ENCODE results near the gene SIDT1.

SIDT1 gene

DNA sequence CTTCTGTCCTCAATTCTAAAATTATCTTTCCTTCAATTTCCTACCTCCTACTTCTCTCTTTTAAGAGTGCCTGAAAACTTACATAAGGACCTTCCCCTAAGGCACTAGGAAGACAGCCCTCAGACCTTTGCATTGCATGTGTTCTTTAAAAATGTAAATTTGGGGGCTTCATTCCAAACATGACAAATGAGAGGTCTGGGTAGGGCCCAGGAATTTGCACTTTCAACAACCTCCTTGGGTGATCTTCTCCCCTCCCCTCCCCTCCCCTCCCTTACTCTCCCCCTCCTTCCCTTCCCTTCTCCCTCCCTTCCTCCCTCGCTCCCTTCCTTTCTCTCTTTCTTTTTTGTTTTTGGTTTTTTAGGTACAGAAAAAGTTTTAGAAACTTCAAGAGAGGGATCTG, 145.4 kb downstream of the SIDT1 start:
- Histone ChIP-seq H3K9ac (no peak overlapping the region), H3K27me3 (ENCODE audit: insufficient read depth, low read depth) (no peaks in the 10 kb centered on the region), H3K4me3 (IDR thresholded peaks at IDR 0.05; ENCODE audit: insufficient read depth, low read depth, low read length) (no peak overlapping the region), H3K27ac (no peak overlapping the region), H4K20me1 (ENCODE audit: insufficient read depth) (0 out of 2 replicates have a peak, but pooled peaks cover 3% of the 10 kb centered on the region), H3K4me2 (no peak overlapping the region), H3K4me1 (ENCODE audit: low read depth, poor library complexity, severe bottlenecking) (no peaks in the 10 kb centered on the region), H3K79me2 (ENCODE audit: insufficient read depth, low read depth) (no peaks in the 10 kb centered on the region), H2AFZ (ENCODE audit: low read depth) (no peak overlapping the region), H3K36me3 (ENCODE audit: insufficient read depth) (no peaks in the 10 kb centered on the region)
- TF ChIP-seq, protein P1, sequence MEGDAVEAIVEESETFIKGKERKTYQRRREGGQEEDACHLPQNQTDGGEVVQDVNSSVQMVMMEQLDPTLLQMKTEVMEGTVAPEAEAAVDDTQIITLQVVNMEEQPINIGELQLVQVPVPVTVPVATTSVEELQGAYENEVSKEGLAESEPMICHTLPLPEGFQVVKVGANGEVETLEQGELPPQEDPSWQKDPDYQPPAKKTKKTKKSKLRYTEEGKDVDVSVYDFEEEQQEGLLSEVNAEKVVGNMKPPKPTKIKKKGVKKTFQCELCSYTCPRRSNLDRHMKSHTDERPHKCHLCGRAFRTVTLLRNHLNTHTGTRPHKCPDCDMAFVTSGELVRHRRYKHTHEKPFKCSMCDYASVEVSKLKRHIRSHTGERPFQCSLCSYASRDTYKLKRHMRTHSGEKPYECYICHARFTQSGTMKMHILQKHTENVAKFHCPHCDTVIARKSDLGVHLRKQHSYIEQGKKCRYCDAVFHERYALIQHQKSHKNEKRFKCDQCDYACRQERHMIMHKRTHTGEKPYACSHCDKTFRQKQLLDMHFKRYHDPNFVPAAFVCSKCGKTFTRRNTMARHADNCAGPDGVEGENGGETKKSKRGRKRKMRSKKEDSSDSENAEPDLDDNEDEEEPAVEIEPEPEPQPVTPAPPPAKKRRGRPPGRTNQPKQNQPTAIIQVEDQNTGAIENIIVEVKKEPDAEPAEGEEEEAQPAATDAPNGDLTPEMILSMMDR (conservative IDR thresholded peaks at IDR 0.05; ENCODE audit: low read depth, low read length): no peak

DNA sequence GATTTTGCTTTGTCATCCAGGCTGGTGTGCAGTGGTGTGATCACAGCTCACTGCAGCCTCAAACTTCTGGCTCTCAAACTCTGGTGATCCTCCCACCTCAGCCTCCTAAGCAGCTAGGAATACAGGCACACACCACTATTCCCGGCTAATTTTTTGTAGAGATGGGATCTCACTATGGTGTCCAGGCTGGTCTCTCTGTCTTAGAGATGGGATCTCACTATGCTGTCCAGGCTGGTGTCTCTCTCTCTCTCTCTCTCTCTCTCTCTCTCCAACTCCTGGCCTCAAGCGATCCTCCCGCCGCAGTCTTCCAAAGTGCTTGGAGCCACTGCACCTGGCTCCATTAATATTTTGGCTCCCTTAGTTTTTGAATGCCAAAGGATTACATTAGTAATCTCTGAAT, 146.4 kb downstream of the SIDT1 start:
- TF ChIP-seq, protein P1 (conservative IDR thresholded peaks at IDR 0.05; ENCODE audit: low read depth, low read length): no peak
- 0 out of 2 replicates have a peak, but pooled peaks cover 3% of the 10 kb centered on the region for H4K20me1 ChIP-seq (ENCODE audit: insufficient read depth)
- H3K27me3 ChIP-seq (ENCODE audit: insufficient read depth, low read depth): no peaks in the 10 kb centered on the region
- no peaks in the 10 kb centered on the region for H3K4me1 ChIP-seq (ENCODE audit: low read depth, poor library complexity, severe bottlenecking)
- no peaks in the 10 kb centered on the region for H3K36me3 ChIP-seq (ENCODE audit: insufficient read depth)
- no peak overlapping the region for H3K27ac ChIP-seq
- H3K9ac ChIP-seq: no peak overlapping the region
- H3K4me2 ChIP-seq: no peak overlapping the region
- no peaks in the 10 kb centered on the region for H3K79me2 ChIP-seq (ENCODE audit: insufficient read depth, low read depth)
- H3K4me3 ChIP-seq (IDR thresholded peaks at IDR 0.05; ENCODE audit: insufficient read depth, low read depth, low read length): no peak overlapping the region
- no peak overlapping the region for H2AFZ ChIP-seq (ENCODE audit: low read depth)
